Small intestine (tissue), 16 donors: Measurements from ENCODE around the gene CHRNB1. TPM values are rescaled to one million over a fixed set of nuclear protein-coding genes. Genes with fewer than 3 reads are reported as not detected.
A peak's percentile ranks its signal among the peaks of the same experiment; 100 is the strongest.

ENCODE experiments used
- DNase-seq, 2 donors: peaks; one replicate each; pipeline versions ENCODE4 v3.0.0 to v3.0.0-alpha.2; 2013
- FAIRE-seq: peaks from 2 replicates; lab custom pipeline; 2012; peaks lifted over from hg19 to GRCh38; lab: Jason Lieb, UNC
- H3K27ac ChIP-seq, 3 donors: one replicate each; pipeline ENCODE4 v1.5.1; 2013; ENCODE audit warnings: low read length in 2 of 3, mild to moderate bottlenecking in 2 of 3, control low read depth in 1 of 3, inconsistent platforms in 1 of 3, low read depth in 1 of 3, moderate library complexity in 1 of 3
- H3K27me3 ChIP-seq, 3 donors: one replicate each; pipeline ENCODE4 v1.6.1; 2013; ENCODE audit warnings: low read length in 3 of 3, inconsistent platforms in 1 of 3; ENCODE audit not compliant: control insufficient read depth in 3 of 3, insufficient read depth in 3 of 3
- H3K36me3 ChIP-seq, 3 donors: one replicate each; pipeline ENCODE4 v1.6.1; 2013; ENCODE audit warnings: low read length in 3 of 3, inconsistent platforms in 1 of 3, low read depth in 1 of 3, mild to moderate bottlenecking in 1 of 3, moderate library complexity in 1 of 3; ENCODE audit not compliant: control insufficient read depth in 3 of 3, insufficient read depth in 2 of 3
- H3K4me1 ChIP-seq, 3 donors: one replicate each; pipeline ENCODE4 v1.6.1; 2013; ENCODE audit warnings: low read length in 2 of 3, inconsistent platforms in 1 of 3, low read depth in 1 of 3, mild to moderate bottlenecking in 1 of 3, moderate library complexity in 1 of 3; ENCODE audit not compliant: control insufficient read depth in 3 of 3, insufficient read depth in 2 of 3
- H3K4me3 ChIP-seq, 3 donors: one replicate each; pipeline ENCODE4 v1.5.1; 2013; ENCODE audit warnings: low read length in 3 of 3, control low read depth in 1 of 3, inconsistent platforms in 1 of 3, low read depth in 1 of 3, mild to moderate bottlenecking in 1 of 3, moderate library complexity in 1 of 3
- H3K9me3 ChIP-seq, 2 donors: one replicate each; pipeline ENCODE4 v1.6.1; 2013; ENCODE audit warnings: low read depth in 1 of 2, low read length in 1 of 2; ENCODE audit not compliant: control insufficient read depth in 2 of 2, insufficient read depth in 1 of 2
- WGBS, 3 donors: extraction: QIAGEN DNeasy Blood & Tissue Kit; methylation state at CpG; one replicate each; pipeline ENCODE4 v1.1.7; 2013; 5-methylcytosine and 5-hydroxymethylcytosine counted together
- long read RNA-seq, 10 donors: transcript quantifications; one replicate each; lab custom pipeline, GENCODE V29; 2026
- polyA plus RNA-seq, 4 donors: library from polyadenylated mRNA; stranded (reverse) in 3 of 4; unstranded in 1 of 4; fragments of 200-250 nt in 3 of 4; fragments of 120-200 nt in 1 of 4; gene quantifications; one replicate each; pipeline versions ENCODE4 v1.2.1 to v1.2.3, GENCODE V29; 2013
- donor health status: healthy with polysubstance abuse.
- donor health status: control.
- donor health status: control.
- donor health status: Bipolar disorder and iron deficiency.
- donor health status: healthy.

The CHRNB1 gene, protein sequence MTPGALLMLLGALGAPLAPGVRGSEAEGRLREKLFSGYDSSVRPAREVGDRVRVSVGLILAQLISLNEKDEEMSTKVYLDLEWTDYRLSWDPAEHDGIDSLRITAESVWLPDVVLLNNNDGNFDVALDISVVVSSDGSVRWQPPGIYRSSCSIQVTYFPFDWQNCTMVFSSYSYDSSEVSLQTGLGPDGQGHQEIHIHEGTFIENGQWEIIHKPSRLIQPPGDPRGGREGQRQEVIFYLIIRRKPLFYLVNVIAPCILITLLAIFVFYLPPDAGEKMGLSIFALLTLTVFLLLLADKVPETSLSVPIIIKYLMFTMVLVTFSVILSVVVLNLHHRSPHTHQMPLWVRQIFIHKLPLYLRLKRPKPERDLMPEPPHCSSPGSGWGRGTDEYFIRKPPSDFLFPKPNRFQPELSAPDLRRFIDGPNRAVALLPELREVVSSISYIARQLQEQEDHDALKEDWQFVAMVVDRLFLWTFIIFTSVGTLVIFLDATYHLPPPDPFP
- polyA plus RNA-seq: 10 to 100 TPM in 3 of 4 donors, 1 to 10 TPM in 1; 8.4 to 11.9 (median 10.4) TPM
- long read RNA-seq, donor 1: 0 reads
- long read RNA-seq, donor 2: 0 reads
- long read RNA-seq, donor 3, partial matches to known transcripts: 0 of 1 reads
- long read RNA-seq, donor 3, other reads (novel, unspliced or antisense): 0 of 1 reads
- long read RNA-seq, donor 4: 0 reads
- long read RNA-seq, donor 5: 0 reads
- long read RNA-seq, donor 6, partial matches to known transcripts: 0 of 3 reads
- long read RNA-seq, donor 6, other reads (novel, unspliced or antisense): 0 of 3 reads
- long read RNA-seq, donor 7, partial matches to known transcripts: 0 of 4 reads
- long read RNA-seq, donor 7, other reads (novel, unspliced or antisense): 0 of 4 reads
- long read RNA-seq, donor 8, partial matches to known transcripts: 0 of 3 reads
- long read RNA-seq, donor 8, other reads (novel, unspliced or antisense): 0 of 3 reads
- long read RNA-seq, donor 9, partial matches to known transcripts: 0 of 3 reads
- long read RNA-seq, donor 9, other reads (novel, unspliced or antisense): 0 of 3 reads
- long read RNA-seq, donor 10, partial matches to known transcripts: 0 of 3 reads
- long read RNA-seq, donor 10, other reads (novel, unspliced or antisense): 0 of 3 reads

DNA sequence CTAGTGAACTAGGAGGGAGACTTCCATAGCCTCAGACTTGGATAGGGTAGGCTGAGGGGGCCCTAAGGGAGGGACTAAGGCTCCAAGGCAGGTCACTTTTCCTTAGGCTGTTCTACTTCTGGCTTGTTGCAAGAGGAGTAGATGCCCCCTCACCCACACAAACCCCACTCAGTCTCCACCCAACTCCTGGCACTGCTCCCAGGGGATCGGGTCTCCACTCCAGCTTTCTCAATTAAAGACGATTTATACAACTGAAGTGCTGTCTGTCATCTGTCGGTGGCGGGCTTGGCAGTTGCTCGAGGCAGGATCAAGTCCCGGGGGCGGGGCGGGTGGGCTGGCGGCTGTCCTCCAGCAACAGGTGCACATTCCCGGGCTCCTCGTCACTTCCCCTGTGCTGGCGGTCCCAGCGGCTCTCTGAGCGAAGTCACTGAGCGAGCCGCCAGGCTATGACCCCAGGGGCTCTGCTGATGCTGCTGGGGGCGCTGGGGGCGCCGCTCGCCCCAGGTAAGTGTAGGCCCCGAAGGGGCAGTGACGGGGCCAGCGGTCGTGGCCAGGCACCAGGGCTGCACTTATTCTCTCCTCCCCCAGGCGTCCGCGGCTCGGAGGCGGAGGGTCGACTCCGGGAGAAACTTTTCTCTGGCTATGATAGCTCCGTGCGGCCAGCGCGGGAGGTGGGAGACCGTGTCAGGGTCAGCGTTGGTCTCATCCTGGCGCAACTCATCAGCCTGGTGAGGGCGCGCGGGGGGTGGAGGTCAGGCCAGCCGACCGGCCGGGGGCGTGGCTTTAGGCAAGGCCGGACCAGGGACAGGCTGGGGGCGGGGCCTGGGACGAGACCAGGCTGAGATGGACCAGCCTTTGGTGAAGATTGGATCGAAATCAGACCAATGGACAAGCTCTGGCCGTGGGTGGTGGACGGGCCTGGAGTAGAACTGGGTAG, at the start of gene CHRNB1:
Gene CHRNB1 (plus strand): TSS at position 380 of the 937 bp plus-strand sequence. CDS start 67 bp downstream, at position 447.
- no peak for FAIRE-seq

GRCh38 chr17:7396147-7396546, 48.7 kb upstream of the CHRNB1 start:
- no peak for DNase-seq
- 85 to 95% (median 91%) methylated on average over 4 of the region's 4 CpGs for WGBS, 3 donors
- peaks cover 0 to 6% (median 0%) of the 10 kb centered on the region in 3 donors for H3K27me3 ChIP-seq
- peaks cover 0 to 15% (median 0%) of the 10 kb centered on the region in 3 donors for H3K4me1 ChIP-seq
- no peaks in the 10 kb centered on the region for H3K9me3 ChIP-seq
- peaks cover 0 to 8% (median 0%) of the 10 kb centered on the region in 3 donors for H3K36me3 ChIP-seq
- FAIRE-seq: no peak
- no peak overlapping the region for H3K4me3 ChIP-seq
- no peak overlapping the region for H3K27ac ChIP-seq

More for the DNA sequence above, at the start of gene CHRNB1:
- 4 to 5% (median 5%) methylated on average over 35 to 51 of the region's 51 CpGs for WGBS, 3 donors
- DNase-seq: peak; percentile 68 to 71
- Histone ChIP-seq H3K4me3 (peak within 1 kb of the TSS; percentile 34 to 47 (median 46)), H3K4me1 (peaks cover 0 to 27% (median 0%) of the 10 kb centered on the region in 3 donors), H3K36me3 (no peaks in the 10 kb centered on the region), H3K9me3 (no peaks in the 10 kb centered on the region), H3K27ac (no peak within 1 kb of the TSS), H3K27me3 (peaks cover 0 to 72% (median 17%) of the 10 kb centered on the region in 3 donors)

DNA sequence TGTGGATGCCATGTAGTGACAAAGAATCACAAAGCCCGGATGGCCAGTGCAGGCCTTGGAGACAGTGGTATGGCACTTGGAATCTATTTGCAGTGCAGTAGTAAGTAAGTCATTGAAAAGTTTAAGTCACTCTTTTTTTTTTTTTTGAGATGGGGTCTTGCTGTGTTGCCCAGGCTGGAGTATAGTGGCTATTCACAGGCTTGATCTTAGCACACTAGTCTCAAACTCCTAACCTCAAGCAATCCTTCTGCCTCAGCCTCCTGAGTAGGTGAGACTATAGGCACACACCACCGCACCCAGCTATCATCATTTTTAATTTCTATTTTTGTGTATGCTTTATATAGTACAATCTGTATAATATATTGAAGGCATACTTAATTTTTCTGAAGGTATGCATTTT, 46.2 kb upstream of the CHRNB1 start:
- 90 to 94% (median 94%) methylated on average over 2 of the region's 2 CpGs for WGBS, 3 donors
- DNase-seq (no peak), FAIRE-seq (no peak)
- H3K4me3 ChIP-seq: no peak overlapping the region
- no peaks in the 10 kb centered on the region for H3K36me3 ChIP-seq
- peaks cover 0 to under 1% (median 0%) of the 10 kb centered on the region in 3 donors for H3K27me3 ChIP-seq
- H3K9me3 ChIP-seq: no peaks in the 10 kb centered on the region
- no peak overlapping the region for H3K27ac ChIP-seq
- H3K4me1 ChIP-seq: peaks cover 0 to 26% (median 7%) of the 10 kb centered on the region in 3 donors

DNA sequence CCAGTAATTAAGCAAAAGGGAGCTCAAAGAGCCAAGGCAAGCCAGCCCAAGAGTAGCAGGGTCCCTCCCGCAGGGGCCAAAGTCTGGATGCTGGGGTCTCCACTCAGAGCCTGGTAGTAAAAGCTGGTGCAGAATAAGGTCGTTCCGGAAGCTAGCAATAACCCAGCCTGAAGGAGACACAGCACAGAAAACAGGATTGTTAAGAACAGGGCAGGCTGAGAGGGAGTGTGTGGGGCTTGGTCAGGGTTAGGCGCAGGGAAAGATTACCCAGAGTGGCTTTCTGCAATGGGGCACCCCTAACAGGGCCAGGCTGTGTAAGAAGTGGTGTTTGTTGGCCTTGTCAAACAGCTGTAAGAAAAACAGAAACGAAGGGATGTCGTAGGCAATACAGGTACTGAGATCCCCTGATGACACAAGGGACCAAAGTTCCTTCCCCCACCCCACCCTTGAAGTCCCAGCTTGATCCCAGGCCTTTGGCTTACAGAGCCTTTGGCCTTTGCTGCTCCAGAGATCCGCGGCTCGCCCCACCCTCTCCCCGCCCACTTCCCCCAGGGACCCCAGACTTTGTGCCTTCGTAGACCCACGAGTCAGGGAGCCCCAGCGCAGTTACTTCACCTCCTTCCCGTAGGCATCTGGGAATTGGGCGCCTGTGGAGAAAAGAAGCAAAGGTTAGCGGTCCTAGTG, 41.7 kb upstream of the CHRNB1 start:
- Histone ChIP-seq H3K9me3 (no peaks in the 10 kb centered on the region), H3K36me3 (no peaks in the 10 kb centered on the region), H3K4me1 (peaks cover 0 to 20% (median 7%) of the 10 kb centered on the region in 3 donors), H3K27me3 (peaks cover 0 to 32% (median 0%) of the 10 kb centered on the region in 3 donors), H3K4me3 (peak overlapping the region; percentile 57 to 84 (median 80)), H3K27ac (peak overlapping the region; percentile 95 to 98 (median 98))
- no peak for FAIRE-seq
- WGBS, 3 donors: 5 to 12% (median 9%) methylated on average over 16 of the region's 16 CpGs
- peak; percentile 94 to 95 for DNase-seq

- no peak for DNase-seq
- peaks cover 0 to 20% (median 7%) of the 10 kb centered on the region in 3 donors for H3K4me1 ChIP-seq
- peaks cover 0 to 2% (median 0%) of the 10 kb centered on the region in 3 donors for H3K36me3 ChIP-seq
- H3K9me3 ChIP-seq: no peaks in the 10 kb centered on the region
- H3K27ac ChIP-seq: peak overlapping the region; percentile 95 to 98 (median 98)
- no peak for FAIRE-seq
- peak overlapping the region; percentile 57 to 84 (median 80) for H3K4me3 ChIP-seq
- WGBS, 3 donors: 0 to 1% (median 1%) methylated on average over 13 of the region's 13 CpGs
- peaks cover 0 to 35% (median 0%) of the 10 kb centered on the region in 3 donors for H3K27me3 ChIP-seq
Measured at GRCh38 chr17:7403727-7403976, 41.2 kb upstream of the CHRNB1 start.

- H3K4me3 ChIP-seq: peak within 1 kb of the TSS; percentile 57 to 84 (median 80)
- H3K9me3 ChIP-seq: no peaks in the 10 kb centered on the region
- H3K27ac ChIP-seq: peak within 1 kb of the TSS; percentile 95 to 98 (median 98)
- H3K36me3 ChIP-seq: peaks cover 0 to 6% (median 0%) of the 10 kb centered on the region in 3 donors
- H3K27me3 ChIP-seq: peaks cover 0 to 40% (median 0%) of the 10 kb centered on the region in 3 donors
- DNase-seq (peak; percentile 99 to 100), FAIRE-seq (peak; percentile 30)
- peaks cover 0 to 20% (median 7%) of the 10 kb centered on the region in 3 donors for H3K4me1 ChIP-seq
- WGBS, 3 donors: 0 to 1% (median 0%) methylated on average over 42 to 49 of the region's 49 CpGs
Measured at GRCh38 chr17:7403977-7404736, 40.7 kb upstream of the CHRNB1 start, which contains the start of gene TMEM256. TSS of gene TMEM256 (minus strand) at chr17:7404097. CDS start at chr17:7404084, 13 bp downstream.
